ENCODE measurements around the gene PFKL.

PFKL gene

GRCh38 chr21:44314561-44314960, 14.7 kb downstream of the PFKL start:
- DNase-seq: no peak

GRCh38 chr21:44315691-44316203, 15.9 kb downstream of the PFKL start:
- no peak for DNase-seq

- DNase-seq: no peak
Measured at GRCh38 chr21:44316277-44316900, 16.5 kb downstream of the PFKL start.

- no peak for DNase-seq
Measured at GRCh38 chr21:44317241-44317782, 17.5 kb downstream of the PFKL start.

- DNase-seq: no peak
Measured at GRCh38 chr21:44317871-44318270, 18.0 kb downstream of the PFKL start.

GRCh38 chr21:44318489-44319285, 18.8 kb downstream of the PFKL start:
- no peak for DNase-seq

GRCh38 chr21:44319407-44320065, 19.7 kb downstream of the PFKL start:
- DNase-seq: no peak

- DNase-seq: no peak
Measured at GRCh38 chr21:44320847-44321246, 21.0 kb downstream of the PFKL start.

GRCh38 chr21:44321846-44322450, 22.1 kb downstream of the PFKL start:
- no peak for DNase-seq

- DNase-seq: no peak
Measured at GRCh38 chr21:44322621-44323325, 22.9 kb downstream of the PFKL start.

GRCh38 chr21:44323591-44323990, 23.7 kb downstream of the PFKL start:
- DNase-seq: no peak

- no peak for DNase-seq
Measured at GRCh38 chr21:44324106-44324853, 24.4 kb downstream of the PFKL start.

- no peak for DNase-seq
Measured at GRCh38 chr21:44324854-44325107, 24.9 kb downstream of the PFKL start.

- DNase-seq: no peak
Measured at GRCh38 chr21:44325386-44326271, 25.8 kb downstream of the PFKL start.

GRCh38 chr21:44326272-44326647, 26.4 kb downstream of the PFKL start:
- DNase-seq: no peak

GRCh38 chr21:44326716-44327602, 27.1 kb downstream of the PFKL start:
- no peak for DNase-seq

- no peak for DNase-seq
Measured at GRCh38 chr21:44327603-44327974, 27.7 kb downstream of the PFKL start.

- no peak for DNase-seq
Measured at GRCh38 chr21:44328242-44328895, 28.5 kb downstream of the PFKL start.
